Vagina (tissue), 2 donors: ENCODE data around the gene CDKN2AIP.

Experiments used
- POLR2A ChIP-seq, 2 donors: fragments of 450-650 bp; IDR thresholded peaks; one replicate each; pipeline ENCODE4 v1.6.1; 2017; ENCODE audit warnings: antibody characterized with exemption in 2 of 2, mild to moderate bottlenecking in 2 of 2, moderate library complexity in 2 of 2
- POLR2AphosphoS5 ChIP-seq, 2 donors: sonication (generic); formaldehyde crosslinking; IDR thresholded peaks; one replicate each; pipeline ENCODE4 v1.9.0; 2017; ENCODE audit warnings: antibody characterized with exemption in 2 of 2, mild to moderate bottlenecking in 2 of 2, low read depth in 1 of 2; ENCODE audit not compliant: insufficient read depth in 1 of 2
- TF ChIP-seq, protein P1 (sequence below), 3 experiments: fragments of 450-650 bp in 2 of 3; fragments of 200-600 bp in 1 of 3; sonication (generic) in 1 of 3; IDR thresholded peaks; one replicate each; pipeline ENCODE4 v1.5.1; 2017 to 2019; ENCODE audit warnings: antibody characterized with exemption in 3 of 3, mild to moderate bottlenecking in 2 of 3, moderate library complexity in 2 of 3

DNA sequence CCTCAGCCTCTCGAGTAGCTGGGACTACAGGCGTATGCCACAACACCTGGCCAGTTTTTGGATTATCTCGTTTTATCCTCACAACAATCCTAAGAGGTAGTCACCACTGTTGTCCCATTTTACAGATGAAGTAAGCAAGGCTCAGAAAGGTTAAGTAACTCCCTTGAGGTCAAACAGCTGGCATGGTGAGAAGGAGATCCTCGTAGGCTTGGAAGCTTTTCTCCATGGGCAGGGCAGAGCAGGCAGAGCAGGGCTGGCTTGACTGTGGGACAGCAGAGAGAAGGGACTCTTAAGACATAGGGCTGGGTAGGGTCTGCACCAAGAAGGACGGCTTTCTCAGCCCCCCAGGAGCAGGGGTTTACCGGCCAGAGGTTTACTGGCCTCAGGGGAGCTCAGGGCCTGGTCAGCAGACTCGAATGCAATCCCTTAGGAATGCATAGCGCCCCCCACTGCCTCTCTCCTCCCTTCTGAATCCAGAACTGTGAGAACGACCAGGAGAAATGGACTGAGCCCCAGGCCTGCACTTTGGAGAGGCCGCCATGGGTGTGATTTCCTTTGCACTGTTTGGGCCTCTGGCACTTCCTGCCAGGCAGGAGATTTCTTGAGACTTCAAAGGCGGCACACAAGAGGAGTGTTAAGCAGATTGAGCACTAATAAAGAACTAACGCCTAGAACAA, 14.0 kb upstream of the CDKN2AIP start:
- TF ChIP-seq POLR2AphosphoS5 (IDR thresholded peaks at IDR 0.05; ENCODE audit: insufficient read depth in 1 of 2, low read depth in 1 of 2) (no peak), POLR2A (IDR thresholded peaks at IDR 0.05) (no peak)
- TF ChIP-seq, protein P1, sequence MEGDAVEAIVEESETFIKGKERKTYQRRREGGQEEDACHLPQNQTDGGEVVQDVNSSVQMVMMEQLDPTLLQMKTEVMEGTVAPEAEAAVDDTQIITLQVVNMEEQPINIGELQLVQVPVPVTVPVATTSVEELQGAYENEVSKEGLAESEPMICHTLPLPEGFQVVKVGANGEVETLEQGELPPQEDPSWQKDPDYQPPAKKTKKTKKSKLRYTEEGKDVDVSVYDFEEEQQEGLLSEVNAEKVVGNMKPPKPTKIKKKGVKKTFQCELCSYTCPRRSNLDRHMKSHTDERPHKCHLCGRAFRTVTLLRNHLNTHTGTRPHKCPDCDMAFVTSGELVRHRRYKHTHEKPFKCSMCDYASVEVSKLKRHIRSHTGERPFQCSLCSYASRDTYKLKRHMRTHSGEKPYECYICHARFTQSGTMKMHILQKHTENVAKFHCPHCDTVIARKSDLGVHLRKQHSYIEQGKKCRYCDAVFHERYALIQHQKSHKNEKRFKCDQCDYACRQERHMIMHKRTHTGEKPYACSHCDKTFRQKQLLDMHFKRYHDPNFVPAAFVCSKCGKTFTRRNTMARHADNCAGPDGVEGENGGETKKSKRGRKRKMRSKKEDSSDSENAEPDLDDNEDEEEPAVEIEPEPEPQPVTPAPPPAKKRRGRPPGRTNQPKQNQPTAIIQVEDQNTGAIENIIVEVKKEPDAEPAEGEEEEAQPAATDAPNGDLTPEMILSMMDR (IDR thresholded peaks at IDR 0.05) = no peak
